HL-60 (cell line): Measurements from ENCODE around the gene FAXC.

Source experiments
- DNase-seq, 2 experiments: peaks; one replicate each; pipeline ENCODE4 v3.0.0-alpha.2; 2010 to 2020; ENCODE audit warnings: low read depth in 1 of 2, low spot score in 1 of 2
- H3K27ac ChIP-seq: fragments of 250-450 bp; sonication (Bioruptor Pico); replicated peaks from 2 replicates; pipeline ENCODE4 v1.5.1; 2020; ENCODE audit warnings: mild to moderate bottlenecking, moderate library complexity
- H3K27me3 ChIP-seq: fragments of 250-450 bp; sonication (Bioruptor Pico); 2 replicates; pipeline ENCODE4 v1.5.1; 2021; ENCODE audit warnings: mild to moderate bottlenecking, moderate library complexity; ENCODE audit not compliant: insufficient read depth, poor library complexity, severe bottlenecking
- H3K4me3 ChIP-seq: replicated peaks from 2 replicates; pipeline ENCODE4 v1.5.1; 2011; ENCODE audit warnings: mild to moderate bottlenecking, control low read depth, low read length; ENCODE audit not compliant: insufficient read depth
- GABPA ChIP-seq: IDR thresholded peaks from 2 replicates; pipeline ENCODE4 v1.6.1; 2012; ENCODE audit warnings: low read depth
- POLR2AphosphoS5 ChIP-seq: IDR thresholded peaks from 2 replicates; pipeline ENCODE4 v1.6.1; 2012; ENCODE audit warnings: low read depth
- SPI1 ChIP-seq: IDR thresholded peaks from 2 replicates; pipeline ENCODE4 v1.6.1; 2012; ENCODE audit warnings: low read depth, mild to moderate bottlenecking, borderline replicate concordance
- TF ChIP-seq, protein P1 (sequence below): IDR thresholded peaks from one replicate; pipeline ENCODE4 v1.5.1; 2011; ENCODE audit warnings: low read length, control low read depth, inconsistent platforms; ENCODE audit not compliant: insufficient read depth
- TF ChIP-seq, protein P2 (sequence below): IDR thresholded peaks from 2 replicates; pipeline ENCODE4 v1.6.1; 2012; ENCODE audit warnings: low read depth; ENCODE audit not compliant: insufficient replicate concordance

Gene FAXC

DNA sequence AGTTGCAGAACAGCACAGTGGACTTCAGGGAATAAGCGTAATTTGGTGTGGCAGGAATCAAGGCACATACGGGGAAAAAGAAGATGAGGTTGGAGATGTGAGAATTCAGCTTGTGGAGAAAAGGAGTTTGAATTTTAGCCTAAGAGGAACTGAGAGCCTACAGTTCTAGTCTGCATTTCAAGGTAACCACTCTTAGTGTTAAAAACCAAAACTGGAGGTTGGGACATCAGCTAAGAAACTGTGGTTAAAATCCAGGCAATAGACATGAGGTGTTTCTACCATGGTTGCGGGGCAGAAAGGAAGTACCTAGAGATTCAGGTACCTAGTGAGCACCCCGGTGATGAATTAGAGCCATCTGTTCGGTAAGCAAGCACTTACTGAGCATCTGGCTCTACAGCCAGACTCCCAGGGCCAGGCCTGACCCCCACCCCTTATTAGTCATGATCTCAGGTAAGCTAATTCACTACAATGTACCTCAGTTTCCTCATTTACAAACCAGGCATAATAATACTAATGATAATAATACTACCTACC, 44.4 kb downstream of the FAXC start:
- Histone ChIP-seq H3K4me3 (no peak overlapping the region), H3K27ac (no peak overlapping the region), H3K27me3 (peaks cover 9% of the 10 kb centered on the region)
- TF ChIP-seq SPI1 (no peak), POLR2AphosphoS5 (no peak), GABPA (no peak)
- TF ChIP-seq, protein P1, sequence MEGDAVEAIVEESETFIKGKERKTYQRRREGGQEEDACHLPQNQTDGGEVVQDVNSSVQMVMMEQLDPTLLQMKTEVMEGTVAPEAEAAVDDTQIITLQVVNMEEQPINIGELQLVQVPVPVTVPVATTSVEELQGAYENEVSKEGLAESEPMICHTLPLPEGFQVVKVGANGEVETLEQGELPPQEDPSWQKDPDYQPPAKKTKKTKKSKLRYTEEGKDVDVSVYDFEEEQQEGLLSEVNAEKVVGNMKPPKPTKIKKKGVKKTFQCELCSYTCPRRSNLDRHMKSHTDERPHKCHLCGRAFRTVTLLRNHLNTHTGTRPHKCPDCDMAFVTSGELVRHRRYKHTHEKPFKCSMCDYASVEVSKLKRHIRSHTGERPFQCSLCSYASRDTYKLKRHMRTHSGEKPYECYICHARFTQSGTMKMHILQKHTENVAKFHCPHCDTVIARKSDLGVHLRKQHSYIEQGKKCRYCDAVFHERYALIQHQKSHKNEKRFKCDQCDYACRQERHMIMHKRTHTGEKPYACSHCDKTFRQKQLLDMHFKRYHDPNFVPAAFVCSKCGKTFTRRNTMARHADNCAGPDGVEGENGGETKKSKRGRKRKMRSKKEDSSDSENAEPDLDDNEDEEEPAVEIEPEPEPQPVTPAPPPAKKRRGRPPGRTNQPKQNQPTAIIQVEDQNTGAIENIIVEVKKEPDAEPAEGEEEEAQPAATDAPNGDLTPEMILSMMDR: no peak
- TF ChIP-seq, protein P2, sequence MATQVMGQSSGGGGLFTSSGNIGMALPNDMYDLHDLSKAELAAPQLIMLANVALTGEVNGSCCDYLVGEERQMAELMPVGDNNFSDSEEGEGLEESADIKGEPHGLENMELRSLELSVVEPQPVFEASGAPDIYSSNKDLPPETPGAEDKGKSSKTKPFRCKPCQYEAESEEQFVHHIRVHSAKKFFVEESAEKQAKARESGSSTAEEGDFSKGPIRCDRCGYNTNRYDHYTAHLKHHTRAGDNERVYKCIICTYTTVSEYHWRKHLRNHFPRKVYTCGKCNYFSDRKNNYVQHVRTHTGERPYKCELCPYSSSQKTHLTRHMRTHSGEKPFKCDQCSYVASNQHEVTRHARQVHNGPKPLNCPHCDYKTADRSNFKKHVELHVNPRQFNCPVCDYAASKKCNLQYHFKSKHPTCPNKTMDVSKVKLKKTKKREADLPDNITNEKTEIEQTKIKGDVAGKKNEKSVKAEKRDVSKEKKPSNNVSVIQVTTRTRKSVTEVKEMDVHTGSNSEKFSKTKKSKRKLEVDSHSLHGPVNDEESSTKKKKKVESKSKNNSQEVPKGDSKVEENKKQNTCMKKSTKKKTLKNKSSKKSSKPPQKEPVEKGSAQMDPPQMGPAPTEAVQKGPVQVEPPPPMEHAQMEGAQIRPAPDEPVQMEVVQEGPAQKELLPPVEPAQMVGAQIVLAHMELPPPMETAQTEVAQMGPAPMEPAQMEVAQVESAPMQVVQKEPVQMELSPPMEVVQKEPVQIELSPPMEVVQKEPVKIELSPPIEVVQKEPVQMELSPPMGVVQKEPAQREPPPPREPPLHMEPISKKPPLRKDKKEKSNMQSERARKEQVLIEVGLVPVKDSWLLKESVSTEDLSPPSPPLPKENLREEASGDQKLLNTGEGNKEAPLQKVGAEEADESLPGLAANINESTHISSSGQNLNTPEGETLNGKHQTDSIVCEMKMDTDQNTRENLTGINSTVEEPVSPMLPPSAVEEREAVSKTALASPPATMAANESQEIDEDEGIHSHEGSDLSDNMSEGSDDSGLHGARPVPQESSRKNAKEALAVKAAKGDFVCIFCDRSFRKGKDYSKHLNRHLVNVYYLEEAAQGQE: no peak
- no peak for DNase-seq

DNA sequence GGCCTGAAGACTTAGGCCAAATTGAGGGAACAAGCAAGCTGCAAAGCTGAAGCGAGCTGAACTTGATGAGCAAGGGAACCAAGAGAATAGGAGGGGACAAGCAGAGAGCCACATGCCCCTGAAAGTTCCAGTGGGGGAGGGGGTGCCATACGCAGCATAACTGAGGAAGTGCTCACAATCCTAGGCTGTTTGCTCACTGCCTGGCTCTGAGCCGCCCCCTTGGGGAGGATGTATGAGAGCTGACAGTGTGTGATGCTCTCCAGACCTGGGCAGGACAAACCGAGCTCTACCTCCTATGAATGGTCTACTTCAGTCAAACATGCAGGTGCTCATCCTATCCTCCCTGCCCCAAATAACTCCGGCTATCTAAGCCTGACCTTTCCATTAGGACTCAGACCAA, 52.1 kb downstream of the FAXC start:
- Histone ChIP-seq H3K27me3 (peaks cover 8% of the 10 kb centered on the region), H3K27ac (no peak overlapping the region), H3K4me3 (no peak overlapping the region)
- no peak for DNase-seq
- TF ChIP-seq POLR2AphosphoS5 (no peak), GABPA (no peak), SPI1 (no peak)
- TF ChIP-seq, protein P1: no peak
- TF ChIP-seq, protein P2: no peak

DNA sequence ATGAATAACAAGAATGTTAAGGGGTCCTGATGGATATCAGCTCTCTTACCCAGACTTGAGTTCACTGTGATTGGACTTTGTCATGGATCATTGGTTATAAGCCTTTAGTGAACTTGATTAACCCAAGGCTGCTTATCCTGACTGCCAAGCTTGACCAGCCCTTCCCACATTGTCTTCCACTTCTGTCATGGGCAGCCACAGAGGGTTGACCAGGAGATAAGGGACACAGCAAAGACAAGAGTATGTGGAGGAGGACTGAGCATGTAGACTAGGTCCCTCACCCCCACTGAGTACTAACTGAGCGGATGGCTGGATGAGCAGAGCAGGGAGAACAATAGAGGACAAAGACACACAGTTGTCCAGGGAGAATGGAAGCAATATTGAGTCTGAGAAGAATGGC, 52.5 kb downstream of the FAXC start:
- TF ChIP-seq POLR2AphosphoS5: no peak
- no peak for TF ChIP-seq SPI1
- TF ChIP-seq, protein P1: no peak
- no peak for TF ChIP-seq GABPA
- TF ChIP-seq, protein P2: no peak
- H3K27me3 ChIP-seq: peaks cover 8% of the 10 kb centered on the region
- no peak overlapping the region for H3K4me3 ChIP-seq
- no peak for DNase-seq
- no peak overlapping the region for H3K27ac ChIP-seq
